Muscle of leg (tissue), 11 donors: ENCODE measurements around the gene MAN2A2. TPM values are rescaled to one million over a fixed set of nuclear protein-coding genes. Genes with fewer than 3 reads are reported as not detected.
"Not testable (repeated sequence)": the region's sequence is repeated elsewhere in the genome, so short reads cannot be mapped to it uniquely, and the experiment has no call there.

ENCODE experiments used
- DNase-seq: peaks from one replicate; pipeline ENCODE4 v3.0.0; 2013
- H3K27ac ChIP-seq: one replicate; pipeline ENCODE4 v1.5.1; 2013; ENCODE audit warnings: mild to moderate bottlenecking, low read length, control low read depth
- H3K27me3 ChIP-seq: one replicate; pipeline ENCODE4 v1.6.1; 2013; ENCODE audit warnings: low read length; ENCODE audit not compliant: control insufficient read depth, insufficient read depth
- H3K36me3 ChIP-seq: one replicate; pipeline ENCODE4 v1.6.1; 2013; ENCODE audit warnings: low read length; ENCODE audit not compliant: control insufficient read depth, insufficient read depth
- H3K4me1 ChIP-seq: one replicate; pipeline ENCODE4 v1.6.1; 2013; ENCODE audit warnings: low read length; ENCODE audit not compliant: control insufficient read depth, insufficient read depth
- H3K4me3 ChIP-seq: one replicate; pipeline ENCODE4 v1.5.1; 2013; ENCODE audit warnings: low read length, control low read depth
- H3K9me3 ChIP-seq: replicated peaks from 2 replicates; pipeline ENCODE4 v1.6.1; 2013; ENCODE audit warnings: low read depth, low read length; ENCODE audit not compliant: control insufficient read depth
- WGBS: methylation state at CpG from one replicate; pipeline ENCODE4 v1.1.5; 2013; ENCODE audit warnings: missing lambda C conversion rate; ENCODE audit not compliant: insufficient coverage; 5-methylcytosine and 5-hydroxymethylcytosine counted together
- polyA plus RNA-seq, 8 donors: library from polyadenylated mRNA; unstranded; fragments of 120-200 nt; gene quantifications; one replicate each; pipeline versions ENCODE4 v1.2.1 to v1.2.3, GENCODE V29; 2013; ENCODE audit warnings: inconsistent platforms in 1 of 8, low replicate concordance in 1 of 8; ENCODE audit not compliant: insufficient read length in 8 of 8, insufficient read depth in 1 of 8
- total RNA-seq: library from RNA; stranded (reverse); fragments of 120-200 nt; gene quantifications from one replicate; pipeline ENCODE4 v1.2.4, GENCODE V29; 2013

MAN2A2 gene
- total and polyA plus RNA-seq, 9 donors: 9.2 to 40.3 (median 28.5) TPM

DNA sequence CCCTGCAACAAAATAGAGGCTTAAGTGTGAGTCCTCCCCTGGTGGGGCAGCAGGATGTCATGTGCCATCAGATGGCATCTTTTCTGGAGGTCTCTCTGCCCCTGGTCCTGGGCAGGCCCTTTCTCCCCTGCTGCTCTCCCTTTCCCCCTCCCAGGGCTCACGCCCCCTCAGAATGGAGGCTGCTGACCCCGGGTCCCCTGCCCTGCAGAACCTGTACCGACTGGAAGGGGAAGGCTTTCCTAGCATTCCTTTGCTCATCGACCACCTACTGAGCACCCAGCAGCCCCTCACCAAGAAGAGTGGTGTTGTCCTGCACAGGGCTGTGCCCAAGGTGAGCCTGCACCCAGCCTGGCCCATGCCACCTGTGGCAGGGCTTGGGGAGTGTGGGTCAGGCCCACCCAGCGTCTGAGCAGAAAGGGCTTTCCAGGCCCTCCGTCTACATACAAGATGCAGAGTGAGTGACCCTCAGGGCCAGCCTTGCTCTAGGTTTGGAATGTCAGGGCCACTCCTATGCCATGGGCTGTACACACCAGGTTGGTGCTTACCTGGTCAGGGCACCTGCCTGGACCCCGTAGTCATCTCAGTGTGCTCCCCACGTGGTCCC lies 11.7 kb upstream of the MAN2A2 start:
- DNase-seq: no peak
- Histone ChIP-seq H3K4me3 (no peak overlapping the region), H3K27ac (no peak overlapping the region), H3K36me3 (peaks cover 79% of the 10 kb centered on the region), H3K9me3 (no peaks in the 10 kb centered on the region), H3K4me1 (peaks cover 2% of the 10 kb centered on the region), H3K27me3 (no peaks in the 10 kb centered on the region)
- 92% methylated on average over 6 of the region's 8 CpGs for WGBS

DNA sequence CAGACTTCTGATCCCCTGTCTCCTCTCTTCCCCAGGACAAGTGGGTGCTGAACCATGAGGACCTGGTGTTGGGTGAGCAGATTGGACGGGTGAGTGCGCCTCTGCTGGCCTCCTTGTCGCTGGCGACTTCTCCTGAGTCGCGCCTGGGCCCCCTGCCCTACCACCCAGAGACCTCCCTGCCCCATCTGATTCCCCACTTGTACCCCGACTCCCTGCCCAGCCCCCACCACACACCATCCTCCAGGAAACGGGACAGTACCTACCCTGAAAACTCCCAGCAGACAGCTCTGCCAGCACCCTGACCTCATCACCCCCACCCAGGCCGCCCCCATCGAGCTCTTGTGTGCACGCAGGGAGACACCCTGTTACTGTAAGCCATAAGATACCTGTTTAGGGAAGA lies 11.1 kb upstream of the MAN2A2 start:
- H3K36me3 ChIP-seq: peaks cover 74% of the 10 kb centered on the region
- DNase-seq: no peak
- WGBS: 93% methylated on average over 8 of the region's 11 CpGs

DNA sequence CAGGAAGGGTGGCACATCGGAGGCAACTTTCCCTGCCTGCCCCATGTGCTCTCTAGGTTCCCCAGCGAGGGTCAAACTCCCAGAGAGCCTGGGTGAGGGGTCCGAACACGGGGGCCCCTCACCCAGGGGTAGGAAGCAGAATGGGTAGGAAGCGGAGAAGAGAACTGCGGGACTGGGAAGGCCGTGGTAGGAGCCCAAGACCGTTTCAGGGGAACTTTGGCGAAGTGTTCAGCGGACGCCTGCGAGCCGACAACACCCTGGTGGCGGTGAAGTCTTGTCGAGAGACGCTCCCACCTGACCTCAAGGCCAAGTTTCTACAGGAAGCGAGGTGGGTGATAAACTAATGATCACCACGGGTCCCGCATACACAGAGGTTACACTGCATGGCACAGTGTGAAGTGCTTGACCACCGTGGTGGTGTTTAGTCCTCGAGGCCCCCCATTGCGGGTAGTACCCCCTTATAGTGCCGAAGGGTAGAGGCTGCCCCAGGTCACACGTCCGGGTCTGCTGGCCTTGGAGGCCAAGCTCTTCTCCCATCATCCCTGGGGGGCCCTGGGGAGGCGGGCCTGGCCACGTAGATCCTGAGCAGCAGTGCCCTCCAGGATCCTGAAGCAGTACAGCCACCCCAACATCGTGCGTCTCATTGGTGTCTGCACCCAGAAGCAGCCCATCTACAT lies 10.5 kb upstream of the MAN2A2 start:
- no peak for DNase-seq
- H3K27me3 ChIP-seq: no peaks in the 10 kb centered on the region
- H3K9me3 ChIP-seq: no peaks in the 10 kb centered on the region
- WGBS: 95% methylated on average over 27 of the region's 29 CpGs
- H3K36me3 ChIP-seq: peaks cover 67% of the 10 kb centered on the region
- H3K4me3 ChIP-seq: no peak overlapping the region
- H3K4me1 ChIP-seq: no peaks in the 10 kb centered on the region
- H3K27ac ChIP-seq: no peak overlapping the region

More for the DNA sequence above, 11.1 kb upstream of the MAN2A2 start:
- Histone ChIP-seq H3K27me3 (no peaks in the 10 kb centered on the region), H3K27ac (no peak overlapping the region), H3K4me1 (no peaks in the 10 kb centered on the region), H3K4me3 (no peak overlapping the region), H3K9me3 (no peaks in the 10 kb centered on the region)

DNA sequence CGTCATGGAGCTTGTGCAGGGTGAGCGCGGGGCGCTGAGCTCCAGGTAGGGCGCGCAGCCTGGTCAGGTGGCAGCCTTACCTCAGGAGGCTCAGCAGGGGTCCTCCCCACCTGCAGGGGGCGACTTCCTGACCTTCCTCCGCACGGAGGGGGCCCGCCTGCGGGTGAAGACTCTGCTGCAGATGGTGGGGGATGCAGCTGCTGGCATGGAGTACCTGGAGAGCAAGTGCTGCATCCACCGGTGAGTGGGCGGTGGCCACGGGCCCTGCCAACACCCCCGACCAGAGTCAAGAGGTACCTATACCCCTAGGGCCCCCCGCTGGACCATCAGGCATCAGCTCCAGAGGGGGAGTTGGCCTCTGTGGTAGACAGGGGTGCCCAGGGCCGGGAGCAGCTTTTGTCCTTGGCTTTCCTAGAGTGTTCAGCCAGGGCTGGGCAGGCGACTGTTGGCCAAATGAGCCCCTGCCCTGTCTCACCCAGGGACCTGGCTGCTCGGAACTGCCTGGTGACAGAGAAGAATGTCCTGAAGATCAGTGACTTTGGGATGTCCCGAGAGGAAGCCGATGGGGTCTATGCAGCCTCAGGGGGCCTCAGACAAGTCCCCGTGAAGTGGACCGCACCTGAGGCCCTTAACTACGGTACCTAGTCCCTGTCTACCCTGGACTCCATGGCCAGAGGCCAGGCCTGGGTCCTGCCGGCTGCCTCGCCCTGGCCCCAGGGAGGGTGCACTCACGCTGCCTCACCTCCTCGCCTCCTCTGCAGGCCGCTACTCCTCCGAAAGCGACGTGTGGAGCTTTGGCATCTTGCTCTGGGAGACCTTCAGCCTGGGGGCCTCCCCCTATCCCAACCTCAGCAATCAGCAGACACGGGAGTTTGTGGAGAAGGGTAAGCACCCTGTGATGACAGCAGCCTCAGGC lies 9.7 kb upstream of the MAN2A2 start:
- H3K4me3 ChIP-seq: no peak overlapping the region
- no peak overlapping the region for H3K27ac ChIP-seq
- DNase-seq: no peak
- peaks cover 61% of the 10 kb centered on the region for H3K36me3 ChIP-seq
- 84% methylated on average over 26 of the region's 33 CpGs for WGBS
- no peaks in the 10 kb centered on the region for H3K4me1 ChIP-seq
- no peaks in the 10 kb centered on the region for H3K9me3 ChIP-seq
- no peaks in the 10 kb centered on the region for H3K27me3 ChIP-seq

DNA sequence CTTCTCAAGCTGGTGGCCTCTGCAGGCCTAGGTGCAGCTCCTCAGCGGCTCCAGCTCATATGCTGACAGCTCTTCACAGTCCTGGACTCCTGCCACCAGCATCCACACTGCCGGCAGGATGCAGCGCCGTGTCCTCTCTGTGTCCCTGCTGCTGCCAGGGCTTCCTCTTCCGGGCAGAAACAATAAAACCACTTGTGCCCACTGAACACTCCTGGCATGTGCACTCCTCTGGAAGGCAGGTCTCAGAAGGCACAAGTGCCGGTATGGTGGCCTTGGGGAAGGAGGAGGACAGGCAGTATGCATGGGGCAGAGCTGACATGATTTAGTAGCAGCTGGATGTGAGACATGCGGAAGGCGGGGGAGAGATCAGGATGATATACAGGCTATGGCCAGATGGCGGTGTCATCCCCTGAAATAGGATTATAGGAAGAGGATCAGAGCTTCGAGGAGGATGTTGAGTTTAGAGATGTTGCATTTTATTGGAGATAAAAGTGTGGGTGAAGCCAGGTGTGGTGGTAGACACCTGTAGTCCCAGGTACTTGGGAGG lies 7.5 kb upstream of the MAN2A2 start:
- WGBS: 54% methylated on average over 9 of the region's 10 CpGs
- H3K27ac ChIP-seq: no peak overlapping the region
- H3K27me3 ChIP-seq: no peaks in the 10 kb centered on the region
- peak; percentile 27 for DNase-seq
- H3K4me1 ChIP-seq: no peaks in the 10 kb centered on the region
- H3K36me3 ChIP-seq: peaks cover 48% of the 10 kb centered on the region
- no peaks in the 10 kb centered on the region for H3K9me3 ChIP-seq
- no peak overlapping the region for H3K4me3 ChIP-seq

- 84% methylated on average over 4 of the region's 14 CpGs for WGBS
Observed at GRCh38 chr15:90897131-90897655, 5.9 kb upstream of the MAN2A2 start.

GRCh38 chr15:90901175-90902039 lies 1.7 kb upstream of the MAN2A2 start:
- no peak overlapping the region for H3K27ac ChIP-seq
- WGBS: 80% methylated on average over 2 of the region's 14 CpGs
- peaks cover 18% of the 10 kb centered on the region for H3K36me3 ChIP-seq
- peaks cover 15% of the 10 kb centered on the region for H3K4me1 ChIP-seq
- DNase-seq: peak; percentile 33
- H3K9me3 ChIP-seq: no peaks in the 10 kb centered on the region
- no peak overlapping the region for H3K4me3 ChIP-seq
- no peaks in the 10 kb centered on the region for H3K27me3 ChIP-seq

More at GRCh38 chr15:90897131-90897655, 5.9 kb upstream of the MAN2A2 start:
- H3K27ac ChIP-seq, H3K4me1 ChIP-seq, H3K27me3 ChIP-seq, H3K4me3 ChIP-seq, H3K9me3 ChIP-seq, DNase-seq: not testable (repeated sequence)
- peaks cover 33% of the 10 kb centered on the region for H3K36me3 ChIP-seq

DNA sequence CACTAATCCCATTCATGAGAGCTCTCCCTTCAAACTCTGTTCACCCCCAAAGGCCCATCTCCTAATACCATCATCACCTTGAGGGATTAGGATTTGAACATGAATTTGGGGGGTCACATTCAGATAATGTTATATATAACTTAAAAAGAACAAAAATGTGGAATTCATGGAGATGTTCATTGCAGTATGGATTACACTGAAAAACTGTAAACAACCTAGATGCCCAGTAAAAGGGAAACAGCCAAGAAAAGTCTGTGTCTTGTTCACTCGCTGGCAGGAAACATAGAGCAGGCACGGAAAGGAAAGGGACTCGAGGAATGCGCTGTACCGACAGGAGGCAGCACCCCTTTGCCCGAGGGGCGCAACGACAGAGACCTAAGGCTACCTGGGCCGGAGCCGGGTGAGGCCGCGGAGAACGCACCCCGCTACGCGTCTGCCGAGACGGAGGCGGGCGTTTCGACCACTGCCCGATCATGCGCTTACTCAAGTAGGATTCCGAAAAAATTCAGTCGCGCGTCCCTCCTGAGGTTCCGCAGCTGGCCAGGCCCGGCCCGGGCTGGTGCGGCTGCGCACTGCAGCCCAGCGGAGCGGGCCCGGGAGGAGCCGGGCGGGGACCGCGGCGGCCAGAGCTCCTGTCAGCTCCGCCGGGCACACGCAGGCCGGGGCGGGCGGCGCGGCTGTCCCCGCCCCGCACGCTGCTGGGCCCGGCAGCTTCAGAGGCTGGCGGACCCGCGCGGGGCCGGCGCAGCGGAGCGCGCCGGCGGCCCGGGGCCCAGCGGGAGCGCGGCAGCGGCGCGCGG lies 862 bp upstream of the MAN2A2 start:
- H3K27me3 ChIP-seq: no peaks in the 10 kb centered on the region
- peak overlapping the region; percentile 94 for H3K27ac ChIP-seq
- peaks cover 15% of the 10 kb centered on the region for H3K4me1 ChIP-seq
- H3K4me3 ChIP-seq: peak overlapping the region; percentile 77
- no peaks in the 10 kb centered on the region for H3K9me3 ChIP-seq
- peak; percentile 91 for DNase-seq
- under 1% methylated on average over 71 of the region's 71 CpGs for WGBS
- peaks cover 26% of the 10 kb centered on the region for H3K36me3 ChIP-seq
